Measurements from ENCODE around the gene NQO2.

Gene NQO2

DNA sequence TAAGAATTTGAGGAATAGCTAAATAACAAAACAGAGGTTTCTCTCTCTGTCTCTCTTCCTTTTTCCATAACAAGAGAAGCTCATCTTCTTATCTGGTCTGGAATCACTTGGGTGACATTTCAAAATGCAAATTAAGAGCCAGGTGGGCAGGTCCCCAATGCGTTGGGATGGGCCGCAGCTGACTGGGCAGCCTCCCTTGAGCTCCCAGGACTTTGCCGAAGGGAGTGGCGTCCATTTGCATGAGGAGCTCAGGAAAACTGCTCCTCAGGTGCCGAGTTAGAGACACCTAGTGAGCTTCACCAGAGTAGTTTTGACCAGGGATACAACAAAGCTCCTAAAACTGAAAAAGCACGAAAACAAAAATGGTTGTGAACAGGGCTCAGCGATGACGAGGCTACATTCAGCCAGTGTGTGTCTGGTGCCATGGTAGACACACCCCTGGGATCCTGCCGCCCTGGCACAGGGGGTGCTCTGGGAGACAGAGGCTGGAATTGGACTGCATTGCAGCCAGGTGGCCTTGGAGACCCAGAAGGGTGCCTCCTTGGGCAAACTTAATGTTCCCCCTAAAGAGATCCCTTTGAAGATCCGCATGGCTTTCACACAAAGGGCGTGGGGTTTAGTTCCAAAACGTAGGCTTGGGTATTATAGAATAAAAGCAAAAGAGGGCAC is 14.8 kb upstream of the NQO2 start:
- Histone ChIP-seq H3K9me2 (ENCODE audit: low read depth, low read length) (no peaks in the 10 kb centered on the region), H3K4me3 (ENCODE audit: low read depth, low read length, poor library complexity, severe bottlenecking) (no peak overlapping the region), H3K9me3 (ENCODE audit: low read length) (no peaks in the 10 kb centered on the region), H3K79me2 (ENCODE audit: insufficient read depth, low read length) (no peaks in the 10 kb centered on the region), H2AFZ (ENCODE audit: low read length) (no peak overlapping the region), H3K4me2 (ENCODE audit: low read length) (no peak overlapping the region), H4K20me1 (ENCODE audit: insufficient read depth, low read length) (no peaks in the 10 kb centered on the region), H3K27me3 (ENCODE audit: insufficient read depth, low read length) (no peaks in the 10 kb centered on the region), H3K27ac (ENCODE audit: low read depth, low read length, poor library complexity, severe bottlenecking) (no peak overlapping the region), H3F3A (ENCODE audit: insufficient read depth, low read length) (no peaks in the 10 kb centered on the region), H3K36me3 (ENCODE audit: insufficient read depth, low read length) (no peaks in the 10 kb centered on the region), H3K9ac (ENCODE audit: low read length) (no peak overlapping the region), H3K4me1 (ENCODE audit: insufficient read depth, low read length, severe bottlenecking) (peaks cover 5% of the 10 kb centered on the region)
- TF ChIP-seq, protein P1, sequence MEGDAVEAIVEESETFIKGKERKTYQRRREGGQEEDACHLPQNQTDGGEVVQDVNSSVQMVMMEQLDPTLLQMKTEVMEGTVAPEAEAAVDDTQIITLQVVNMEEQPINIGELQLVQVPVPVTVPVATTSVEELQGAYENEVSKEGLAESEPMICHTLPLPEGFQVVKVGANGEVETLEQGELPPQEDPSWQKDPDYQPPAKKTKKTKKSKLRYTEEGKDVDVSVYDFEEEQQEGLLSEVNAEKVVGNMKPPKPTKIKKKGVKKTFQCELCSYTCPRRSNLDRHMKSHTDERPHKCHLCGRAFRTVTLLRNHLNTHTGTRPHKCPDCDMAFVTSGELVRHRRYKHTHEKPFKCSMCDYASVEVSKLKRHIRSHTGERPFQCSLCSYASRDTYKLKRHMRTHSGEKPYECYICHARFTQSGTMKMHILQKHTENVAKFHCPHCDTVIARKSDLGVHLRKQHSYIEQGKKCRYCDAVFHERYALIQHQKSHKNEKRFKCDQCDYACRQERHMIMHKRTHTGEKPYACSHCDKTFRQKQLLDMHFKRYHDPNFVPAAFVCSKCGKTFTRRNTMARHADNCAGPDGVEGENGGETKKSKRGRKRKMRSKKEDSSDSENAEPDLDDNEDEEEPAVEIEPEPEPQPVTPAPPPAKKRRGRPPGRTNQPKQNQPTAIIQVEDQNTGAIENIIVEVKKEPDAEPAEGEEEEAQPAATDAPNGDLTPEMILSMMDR (IDR thresholded peaks at IDR 0.05; ENCODE audit: low read length) = no peak
- TF ChIP-seq EZH2 (IDR thresholded peaks at IDR 0.05; ENCODE audit: borderline replicate concordance, low read length) = no peak

DNA sequence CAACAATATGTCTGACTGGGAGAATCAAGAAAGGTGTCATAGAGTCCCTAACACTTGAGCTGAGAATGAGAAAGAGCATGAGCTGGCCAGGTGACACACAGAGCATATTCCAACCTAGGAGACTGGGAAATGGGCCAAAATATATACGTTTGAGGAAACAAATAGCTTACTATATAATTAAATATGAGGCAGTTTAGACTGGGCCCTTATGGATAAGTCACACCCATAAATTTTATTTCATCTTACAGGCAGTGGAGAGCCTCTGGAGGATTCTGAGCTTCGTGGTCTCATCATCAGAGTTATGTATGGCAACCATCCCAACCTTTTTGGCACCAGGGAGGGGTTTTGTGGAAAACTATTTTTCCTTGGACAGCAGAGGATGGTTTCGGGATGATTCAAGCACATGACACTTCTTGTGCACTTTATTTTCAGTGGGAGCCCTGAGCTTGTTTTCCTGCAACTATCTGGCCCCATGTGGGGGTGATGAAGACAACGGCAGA is 12.9 kb upstream of the NQO2 start:
- Histone ChIP-seq H3K9me3 (ENCODE audit: low read length) (no peaks in the 10 kb centered on the region), H3K36me3 (ENCODE audit: insufficient read depth, low read length) (no peaks in the 10 kb centered on the region), H3K4me3 (ENCODE audit: low read depth, low read length, poor library complexity, severe bottlenecking) (no peak overlapping the region), H3F3A (ENCODE audit: insufficient read depth, low read length) (no peaks in the 10 kb centered on the region), H3K27me3 (ENCODE audit: insufficient read depth, low read length) (no peaks in the 10 kb centered on the region), H3K27ac (ENCODE audit: low read depth, low read length, poor library complexity, severe bottlenecking) (no peak overlapping the region), H2AFZ (ENCODE audit: low read length) (no peak overlapping the region), H4K20me1 (ENCODE audit: insufficient read depth, low read length) (no peaks in the 10 kb centered on the region), H3K9me2 (ENCODE audit: low read depth, low read length) (no peaks in the 10 kb centered on the region), H3K79me2 (ENCODE audit: insufficient read depth, low read length) (no peaks in the 10 kb centered on the region), H3K9ac (ENCODE audit: low read length) (no peak overlapping the region), H3K4me1 (ENCODE audit: insufficient read depth, low read length, severe bottlenecking) (peaks cover 18% of the 10 kb centered on the region), H3K4me2 (ENCODE audit: low read length) (no peak overlapping the region)
- TF ChIP-seq, protein P1 (IDR thresholded peaks at IDR 0.05; ENCODE audit: low read length) = no peak
- no peak for TF ChIP-seq EZH2 (IDR thresholded peaks at IDR 0.05; ENCODE audit: borderline replicate concordance, low read length)

DNA sequence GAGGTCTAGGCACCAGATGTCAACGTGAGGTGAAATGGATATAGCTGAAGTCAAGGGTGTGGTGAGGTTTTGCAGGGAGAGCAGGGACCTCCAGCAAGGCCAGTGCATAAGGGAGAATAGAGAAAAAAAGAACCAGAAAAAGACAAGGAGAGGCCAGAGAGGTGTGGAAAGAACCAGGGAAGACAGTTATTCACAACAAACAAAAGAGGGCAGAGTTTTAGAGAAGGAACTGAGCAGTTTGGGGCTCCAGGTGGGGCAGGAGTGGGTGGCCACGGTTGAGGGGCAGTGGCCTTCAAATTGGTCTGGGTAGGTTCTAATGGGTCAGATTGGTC is 11.6 kb upstream of the NQO2 start:
- peak overlapping the region; percentile 64; the same call in 1 of the 2 replicates for H3K9ac ChIP-seq (ENCODE audit: low read length)
- H2AFZ ChIP-seq (ENCODE audit: low read length) = no peak overlapping the region
- H3K36me3 ChIP-seq (ENCODE audit: insufficient read depth, low read length) = no peaks in the 10 kb centered on the region; the same call in 1 of the 2 replicates
- H3K4me3 ChIP-seq (ENCODE audit: low read depth, low read length, poor library complexity, severe bottlenecking) = peak overlapping the region; percentile 72
- TF ChIP-seq, protein P1 (IDR thresholded peaks at IDR 0.05; ENCODE audit: low read length) = peak; percentile 24; the same call in 1 of the 2 replicates
- TF ChIP-seq EZH2 (IDR thresholded peaks at IDR 0.05; ENCODE audit: borderline replicate concordance, low read length) = no peak
- no peaks in the 10 kb centered on the region for H4K20me1 ChIP-seq (ENCODE audit: insufficient read depth, low read length)
- peaks cover 18% of the 10 kb centered on the region for H3K4me1 ChIP-seq (ENCODE audit: insufficient read depth, low read length, severe bottlenecking)
- H3K79me2 ChIP-seq (ENCODE audit: insufficient read depth, low read length) = no peaks in the 10 kb centered on the region
- no peaks in the 10 kb centered on the region for H3K9me2 ChIP-seq (ENCODE audit: low read depth, low read length)
- peak overlapping the region; percentile 75 for H3K4me2 ChIP-seq (ENCODE audit: low read length)
- H3K27me3 ChIP-seq (ENCODE audit: insufficient read depth, low read length) = no peaks in the 10 kb centered on the region
- no peaks in the 10 kb centered on the region for H3F3A ChIP-seq (ENCODE audit: insufficient read depth, low read length)
- no peaks in the 10 kb centered on the region for H3K9me3 ChIP-seq (ENCODE audit: low read length)
- no peak overlapping the region for H3K27ac ChIP-seq (ENCODE audit: low read depth, low read length, poor library complexity, severe bottlenecking)
